Endothelial cell (in vitro differentiated cells): ENCODE measurements around the gene CMTM1. TPM values are rescaled to one million over a fixed set of nuclear protein-coding genes. Genes with fewer than 3 reads are reported as not detected.

ENCODE experiments used
- DNase-seq: peaks from one replicate; pipeline ENCODE4 v3.0.0; 2021; ENCODE audit warnings: low spot score
- H3K27ac Mint-ChIP-seq: one replicate; pipeline ENCODE4 v1.8.0; 2021; ENCODE audit warnings: mixed read lengths, inconsistent platforms; ENCODE audit not compliant: unreplicated experiment
- H3K27me3 Mint-ChIP-seq: one replicate; pipeline ENCODE4 v1.8.0; 2021; ENCODE audit warnings: mild to moderate bottlenecking, moderate library complexity, mixed read lengths, inconsistent platforms; ENCODE audit not compliant: unreplicated experiment
- H3K36me3 Mint-ChIP-seq: one replicate; pipeline ENCODE4 v1.8.0; 2021; ENCODE audit warnings: mild to moderate bottlenecking, low read depth, mixed read lengths, inconsistent platforms; ENCODE audit not compliant: unreplicated experiment
- H3K4me1 Mint-ChIP-seq: one replicate; pipeline ENCODE4 v1.8.0; 2021; ENCODE audit warnings: mild to moderate bottlenecking, mixed read lengths, inconsistent platforms; ENCODE audit not compliant: unreplicated experiment
- H3K4me3 Mint-ChIP-seq: one replicate; pipeline ENCODE4 v1.8.0; 2021; ENCODE audit warnings: mild to moderate bottlenecking, mixed read lengths, inconsistent platforms; ENCODE audit not compliant: unreplicated experiment
- H3K9me3 Mint-ChIP-seq: one replicate; pipeline ENCODE4 v1.8.0; 2021; ENCODE audit warnings: mixed read lengths, inconsistent platforms; ENCODE audit not compliant: unreplicated experiment
- long read RNA-seq: library from polyadenylated mRNA; unstranded; transcript quantifications from one replicate; pipeline ENCODE4 v2.0.0, GENCODE V29; 2020; ENCODE audit not compliant: unreplicated experiment
- total RNA-seq: library from RNA; stranded (reverse); fragmentation: NEBNext Ultra II Directional; extraction: Animal tissue kit (Norgen Biotek cat#: 25700); gene quantifications from one replicate; pipeline ENCODE4 v1.2.1, GENCODE V29; 2021; ENCODE audit not compliant: unreplicated experiment
- TF ChIP-seq, protein P1 (sequence below): fragments of 200-600 bp; sonication (generic); IDR thresholded peaks from one replicate; pipeline ENCODE4 v1.5.0; 2021; ENCODE audit warnings: antibody characterized with exemption; ENCODE audit not compliant: unreplicated experiment

Gene CMTM1, protein sequence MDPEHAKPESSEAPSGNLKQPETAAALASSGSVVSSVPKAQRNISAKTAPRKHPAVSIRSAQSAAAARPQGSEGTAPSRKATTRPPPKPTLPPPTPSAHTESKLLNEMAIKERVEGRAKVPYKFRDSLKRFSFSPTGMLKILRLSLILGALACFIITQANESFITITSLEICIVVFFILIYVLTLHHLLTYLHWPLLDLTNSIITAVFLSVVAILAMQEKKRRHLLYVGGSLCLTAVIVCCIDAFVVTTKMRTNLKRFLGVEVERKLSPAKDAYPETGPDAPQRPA
- total RNA-seq, result 8.3 TPM
- long read RNA-seq, partial matches to known transcripts, result 0 of 1 reads
- long read RNA-seq, other reads (novel, unspliced or antisense), result 1 of 1 reads

DNA sequence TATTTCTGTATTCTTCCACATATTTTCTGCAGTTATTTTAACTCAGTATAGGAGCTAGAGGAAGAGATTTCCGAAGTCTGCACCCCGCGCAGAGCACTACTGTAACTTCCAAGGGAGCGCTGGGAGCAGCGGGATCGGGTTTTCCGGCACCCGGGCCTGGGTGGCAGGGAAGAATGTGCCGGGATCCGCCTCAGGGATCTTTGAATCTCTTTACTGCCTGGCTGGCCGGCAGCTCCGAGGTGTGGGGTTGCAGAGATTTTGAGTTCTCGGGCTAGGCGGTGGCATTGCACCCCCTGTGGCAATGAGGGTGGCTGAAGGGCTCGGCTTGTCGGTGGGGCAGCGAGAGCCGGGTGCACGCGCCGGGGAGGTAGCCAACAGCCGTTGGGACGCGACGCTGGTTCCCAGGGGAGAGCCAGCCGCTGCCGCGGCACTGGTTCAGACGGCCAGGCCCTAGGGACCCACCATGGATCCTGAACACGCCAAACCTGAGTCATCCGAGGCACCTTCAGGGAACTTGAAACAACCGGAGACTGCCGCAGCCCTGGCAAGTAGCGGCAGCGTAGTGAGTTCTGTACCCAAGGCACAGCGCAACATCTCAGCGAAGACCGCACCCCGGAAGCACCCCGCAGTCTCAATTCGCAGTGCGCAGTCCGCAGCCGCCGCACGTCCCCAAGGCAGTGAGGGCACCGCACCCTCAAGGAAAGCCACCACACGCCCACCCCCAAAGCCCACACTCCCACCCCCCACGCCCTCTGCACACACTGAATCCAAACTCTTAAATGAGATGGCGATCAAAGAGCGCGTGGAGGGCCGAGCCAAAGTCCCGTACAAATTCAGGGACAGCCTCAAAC lies at the start of gene CMTM1:
Gene CMTM1, plus strand, starts transcription at position 389 of the 851 bp plus-strand sequence. Its CDS starts 75 bp downstream, at position 464.
- Mint-ChIP-seq H3K9me3 (no peaks in the 10 kb centered on the region), H3K4me3 (peak within 1 kb of the TSS; percentile 67), H3K36me3 (peaks cover 14% of the 10 kb centered on the region), H3K4me1 (peaks cover 17% of the 10 kb centered on the region), H3K27me3 (no peaks in the 10 kb centered on the region), H3K27ac (peak within 1 kb of the TSS; percentile 90)
- DNase-seq, result no peak
- TF ChIP-seq, protein P1, sequence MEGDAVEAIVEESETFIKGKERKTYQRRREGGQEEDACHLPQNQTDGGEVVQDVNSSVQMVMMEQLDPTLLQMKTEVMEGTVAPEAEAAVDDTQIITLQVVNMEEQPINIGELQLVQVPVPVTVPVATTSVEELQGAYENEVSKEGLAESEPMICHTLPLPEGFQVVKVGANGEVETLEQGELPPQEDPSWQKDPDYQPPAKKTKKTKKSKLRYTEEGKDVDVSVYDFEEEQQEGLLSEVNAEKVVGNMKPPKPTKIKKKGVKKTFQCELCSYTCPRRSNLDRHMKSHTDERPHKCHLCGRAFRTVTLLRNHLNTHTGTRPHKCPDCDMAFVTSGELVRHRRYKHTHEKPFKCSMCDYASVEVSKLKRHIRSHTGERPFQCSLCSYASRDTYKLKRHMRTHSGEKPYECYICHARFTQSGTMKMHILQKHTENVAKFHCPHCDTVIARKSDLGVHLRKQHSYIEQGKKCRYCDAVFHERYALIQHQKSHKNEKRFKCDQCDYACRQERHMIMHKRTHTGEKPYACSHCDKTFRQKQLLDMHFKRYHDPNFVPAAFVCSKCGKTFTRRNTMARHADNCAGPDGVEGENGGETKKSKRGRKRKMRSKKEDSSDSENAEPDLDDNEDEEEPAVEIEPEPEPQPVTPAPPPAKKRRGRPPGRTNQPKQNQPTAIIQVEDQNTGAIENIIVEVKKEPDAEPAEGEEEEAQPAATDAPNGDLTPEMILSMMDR, result no peak

DNA sequence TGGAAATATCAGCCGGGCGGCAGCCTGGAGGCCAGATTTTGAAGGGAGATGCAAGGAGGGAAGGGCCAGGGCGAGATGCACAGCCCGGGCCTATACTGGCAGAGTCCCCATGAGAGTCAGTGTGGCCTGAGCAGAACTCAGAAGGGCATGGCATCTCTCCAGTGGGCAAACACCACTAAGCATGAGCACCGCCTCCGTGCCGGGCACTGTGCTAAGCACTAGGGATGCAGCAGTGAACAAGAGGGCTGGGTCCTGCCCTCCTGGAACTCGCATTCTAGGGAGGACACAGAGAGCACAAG lies 49.8 kb upstream of the CMTM1 start:
- TF ChIP-seq, protein P1, result no peak
- DNase-seq, result no peak
- Mint-ChIP-seq H3K36me3 (peaks cover 17% of the 10 kb centered on the region), H3K27me3 (peaks cover 7% of the 10 kb centered on the region), H3K4me1 (peaks cover 73% of the 10 kb centered on the region), H3K4me3 (peak overlapping the region; percentile 67), H3K9me3 (no peaks in the 10 kb centered on the region), H3K27ac (peak overlapping the region; percentile 100)

DNA sequence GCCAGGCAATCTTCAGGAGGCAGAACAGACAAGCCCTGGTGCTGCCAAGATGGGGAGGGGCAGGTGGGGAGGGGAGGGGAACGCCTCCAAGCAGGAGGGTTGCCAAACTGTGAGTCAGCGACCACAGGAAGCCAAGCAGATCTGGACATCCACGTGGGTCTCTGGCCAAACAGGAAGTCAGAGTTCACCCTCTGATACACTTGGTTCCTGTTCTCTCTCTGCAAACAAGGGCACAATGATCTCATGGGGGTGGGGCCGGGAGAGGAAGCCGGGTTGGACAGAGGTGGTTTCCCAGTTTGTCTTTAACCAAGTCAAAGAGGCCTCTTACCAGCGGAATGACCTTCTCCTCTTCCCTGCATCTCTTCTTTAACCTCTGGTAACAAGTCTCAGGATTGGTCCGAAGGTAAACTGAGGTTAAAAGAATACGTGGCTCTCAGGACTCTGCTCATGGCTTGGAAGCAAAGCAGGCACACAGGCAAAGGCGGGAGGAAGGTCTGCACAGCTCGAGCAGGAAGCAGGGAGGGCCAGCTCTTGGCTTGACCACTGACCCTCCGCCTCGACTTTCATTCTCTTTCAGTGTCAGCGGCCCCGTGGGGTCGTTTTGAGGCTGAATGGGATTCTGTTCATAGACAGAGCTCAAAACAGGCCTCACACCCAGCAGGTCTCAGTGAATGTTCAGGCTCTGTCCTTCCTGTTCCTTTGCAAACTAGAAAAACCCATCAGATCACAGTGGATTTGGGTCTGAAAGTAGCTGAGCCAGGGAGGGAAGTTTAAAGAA lies 49.2 kb upstream of the CMTM1 start:
- peaks cover 73% of the 10 kb centered on the region for H3K4me1 Mint-ChIP-seq
- H3K9me3 Mint-ChIP-seq, result no peaks in the 10 kb centered on the region
- TF ChIP-seq, protein P1, result no peak
- peak; percentile 86 for DNase-seq
- H3K4me3 Mint-ChIP-seq, result no peak overlapping the region
- H3K36me3 Mint-ChIP-seq, result peaks cover 15% of the 10 kb centered on the region
- H3K27ac Mint-ChIP-seq, result peak overlapping the region; percentile 100
- H3K27me3 Mint-ChIP-seq, result peaks cover 6% of the 10 kb centered on the region

DNA sequence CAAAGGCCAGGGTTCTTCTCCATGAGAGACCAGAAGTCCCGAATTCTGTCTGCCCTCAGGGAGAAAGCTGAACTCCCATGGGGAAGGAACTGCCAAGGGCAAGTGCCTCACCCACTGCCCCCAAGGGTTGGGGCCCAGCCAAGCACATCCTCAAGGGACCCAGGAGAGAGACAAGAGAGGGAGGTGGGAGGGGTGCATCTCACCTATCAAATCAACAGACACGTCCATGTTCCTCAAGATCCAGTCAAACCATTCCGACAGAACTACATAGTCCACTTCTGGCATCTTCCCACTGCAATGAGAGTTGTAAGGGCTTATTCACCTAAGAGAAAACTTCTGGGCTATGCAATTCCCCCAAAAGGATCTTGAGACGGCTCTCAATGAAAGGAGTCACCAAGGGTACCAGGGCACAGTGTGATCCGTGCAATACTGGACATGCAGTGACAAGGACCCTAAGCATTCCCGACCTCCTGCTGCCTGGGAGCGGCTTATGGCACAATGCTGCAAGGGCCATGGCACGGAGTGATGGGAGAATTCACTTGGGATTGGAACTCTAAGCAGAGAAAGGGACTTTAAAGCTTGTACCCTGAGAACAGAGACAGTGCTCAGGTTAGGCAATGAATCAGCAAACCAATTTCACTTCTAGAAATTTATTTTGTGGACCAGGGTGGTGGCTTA lies 48.5 kb upstream of the CMTM1 start:
- TF ChIP-seq, protein P1, result no peak
- no peaks in the 10 kb centered on the region for H3K9me3 Mint-ChIP-seq
- no peak for DNase-seq
- H3K27me3 Mint-ChIP-seq, result peaks cover 6% of the 10 kb centered on the region
- H3K36me3 Mint-ChIP-seq, result peaks cover 14% of the 10 kb centered on the region
- H3K27ac Mint-ChIP-seq, result peak overlapping the region; percentile 100
- H3K4me1 Mint-ChIP-seq, result peaks cover 74% of the 10 kb centered on the region
- H3K4me3 Mint-ChIP-seq, result no peak overlapping the region
